ACHN (cell line): ENCODE data around the gene ST7.
A peak's percentile ranks its signal among the peaks of the same experiment; 100 is the strongest.

Source experiments
- DNase-seq: peaks from one replicate; pipeline ENCODE4 v3.0.0-alpha.2; 2015
- in situ Hi-C: cut with HindIII; loops from 2 replicates; pipeline ENCODE4 v1.10.0; 2017; ENCODE audit warnings: low sequenced_read_pairs, low pct_ligation_motif_present, low pct_unique_long_range_greater_than_20kb

The ST7 gene

GRCh38 chr7:117126676-117127075, 173.4 kb downstream of the ST7 start:
- in situ Hi-C loops = no loop called here
- DNase-seq = no peak

GRCh38 chr7:117127585-117128168, 174.4 kb downstream of the ST7 start:
- in situ Hi-C loops = no loop called here

GRCh38 chr7:117129521-117129955, 176.2 kb downstream of the ST7 start:
- DNase-seq = no peak
- in situ Hi-C loops = no loop called here

More at GRCh38 chr7:117127585-117128168, 174.4 kb downstream of the ST7 start:
- DNase-seq = peak; percentile 81

- no peak for DNase-seq
- in situ Hi-C loops = no loop called here
Observed at GRCh38 chr7:117130262-117130661, 177.0 kb downstream of the ST7 start.

GRCh38 chr7:117132321-117133120, 179.2 kb downstream of the ST7 start:
- peak; percentile 98 for DNase-seq
- in situ Hi-C loops = no loop called here

GRCh38 chr7:117133125-117133524, 179.8 kb downstream of the ST7 start:
- peak; percentile 56 for DNase-seq

GRCh38 chr7:117134411-117134810, 181.1 kb downstream of the ST7 start:
- in situ Hi-C loops = no loop called here
- no peak for DNase-seq

More at GRCh38 chr7:117133125-117133524, 179.8 kb downstream of the ST7 start:
- in situ Hi-C loops = no loop called here

- no peak for DNase-seq
- in situ Hi-C loops = no loop called here
Observed at GRCh38 chr7:117134889-117135552, 181.7 kb downstream of the ST7 start.

GRCh38 chr7:117135553-117135891, 182.2 kb downstream of the ST7 start:
- DNase-seq = no peak
- in situ Hi-C loops = no loop called here

- in situ Hi-C loops = no loop called here
- DNase-seq = no peak
Observed at GRCh38 chr7:117137868-117138267, 184.6 kb downstream of the ST7 start.

GRCh38 chr7:117138495-117138894, 185.2 kb downstream of the ST7 start:
- no peak for DNase-seq
- in situ Hi-C loops = no loop called here

GRCh38 chr7:117138981-117139380, 185.7 kb downstream of the ST7 start:
- in situ Hi-C loops = no loop called here

GRCh38 chr7:117139397-117139984, 186.2 kb downstream of the ST7 start:
- no peak for DNase-seq
- in situ Hi-C loops = no loop called here

More at GRCh38 chr7:117138981-117139380, 185.7 kb downstream of the ST7 start:
- no peak for DNase-seq

- no peak for DNase-seq
- in situ Hi-C loops = no loop called here
Observed at GRCh38 chr7:117140921-117141320, 187.6 kb downstream of the ST7 start.

GRCh38 chr7:117143066-117143465, 189.8 kb downstream of the ST7 start:
- DNase-seq = no peak
- in situ Hi-C loops = no loop called here

- in situ Hi-C loops = no loop called here
Observed at GRCh38 chr7:117143580-117143979, 190.3 kb downstream of the ST7 start.

GRCh38 chr7:117145333-117145732, 192.0 kb downstream of the ST7 start:
- no peak for DNase-seq
- in situ Hi-C loops = no loop called here

More at GRCh38 chr7:117143580-117143979, 190.3 kb downstream of the ST7 start:
- DNase-seq = no peak

- DNase-seq = no peak
- in situ Hi-C loops = no loop called here
Observed at GRCh38 chr7:117146059-117146458, 192.8 kb downstream of the ST7 start.

GRCh38 chr7:117146511-117146910, 193.2 kb downstream of the ST7 start:
- in situ Hi-C loops = no loop called here
- DNase-seq = no peak
